ENCODE measurements around the gene STAMBPL1.

DNA sequence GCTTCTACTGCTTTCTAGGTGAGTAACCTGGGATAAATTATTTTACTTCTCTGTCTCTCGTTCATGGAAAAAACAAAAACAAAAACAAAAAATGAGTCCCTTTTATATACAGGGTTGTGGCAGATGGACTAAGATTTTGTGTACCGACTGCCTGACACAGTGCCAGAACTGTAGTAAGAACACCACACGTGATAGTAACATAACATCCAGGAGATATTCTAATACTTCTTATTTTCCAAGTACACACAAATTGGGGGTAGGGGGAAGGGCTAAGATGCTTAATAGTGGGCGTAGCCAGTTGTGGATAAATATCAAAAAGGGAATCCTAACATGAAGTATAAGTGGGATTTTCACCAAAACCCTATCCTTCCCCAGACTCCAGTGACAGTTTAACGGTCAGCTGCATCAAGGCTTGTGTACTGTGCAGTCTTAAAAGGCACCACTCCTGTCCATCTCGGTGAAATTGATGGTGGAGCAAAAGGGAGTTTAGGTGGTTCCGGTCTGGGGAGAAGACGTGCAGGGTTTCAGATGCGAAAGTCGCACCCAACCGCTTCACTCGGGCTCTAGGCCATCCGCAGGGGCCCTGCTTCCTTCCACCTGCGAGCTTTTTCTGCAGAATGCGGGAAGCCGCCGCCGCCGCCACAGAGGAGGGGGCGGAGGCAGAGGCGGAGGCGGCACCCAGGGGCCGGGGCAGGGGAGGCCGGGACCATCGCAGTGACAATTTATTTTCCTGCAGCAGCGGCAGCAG is at the start of gene STAMBPL1:
- TF ChIP-seq, protein P1, sequence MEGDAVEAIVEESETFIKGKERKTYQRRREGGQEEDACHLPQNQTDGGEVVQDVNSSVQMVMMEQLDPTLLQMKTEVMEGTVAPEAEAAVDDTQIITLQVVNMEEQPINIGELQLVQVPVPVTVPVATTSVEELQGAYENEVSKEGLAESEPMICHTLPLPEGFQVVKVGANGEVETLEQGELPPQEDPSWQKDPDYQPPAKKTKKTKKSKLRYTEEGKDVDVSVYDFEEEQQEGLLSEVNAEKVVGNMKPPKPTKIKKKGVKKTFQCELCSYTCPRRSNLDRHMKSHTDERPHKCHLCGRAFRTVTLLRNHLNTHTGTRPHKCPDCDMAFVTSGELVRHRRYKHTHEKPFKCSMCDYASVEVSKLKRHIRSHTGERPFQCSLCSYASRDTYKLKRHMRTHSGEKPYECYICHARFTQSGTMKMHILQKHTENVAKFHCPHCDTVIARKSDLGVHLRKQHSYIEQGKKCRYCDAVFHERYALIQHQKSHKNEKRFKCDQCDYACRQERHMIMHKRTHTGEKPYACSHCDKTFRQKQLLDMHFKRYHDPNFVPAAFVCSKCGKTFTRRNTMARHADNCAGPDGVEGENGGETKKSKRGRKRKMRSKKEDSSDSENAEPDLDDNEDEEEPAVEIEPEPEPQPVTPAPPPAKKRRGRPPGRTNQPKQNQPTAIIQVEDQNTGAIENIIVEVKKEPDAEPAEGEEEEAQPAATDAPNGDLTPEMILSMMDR (IDR thresholded peaks at IDR 0.05; ENCODE audit: extremely low read depth in 1 of 2, insufficient read depth in 1 of 2, low read depth in 1 of 2, low read length in 2 of 2): no peak
- TF ChIP-seq, protein P2, sequence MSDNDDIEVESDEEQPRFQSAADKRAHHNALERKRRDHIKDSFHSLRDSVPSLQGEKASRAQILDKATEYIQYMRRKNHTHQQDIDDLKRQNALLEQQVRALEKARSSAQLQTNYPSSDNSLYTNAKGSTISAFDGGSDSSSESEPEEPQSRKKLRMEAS (IDR thresholded peaks at IDR 0.05; ENCODE audit: insufficient read depth, insufficient read length): no peak

Measured in endothelial cell of umbilical vein (primary cell).